Measurements from ENCODE around the gene GSKIP.
A peak's percentile ranks its signal among the peaks of the same experiment; 100 is the strongest.

Gene GSKIP

DNA sequence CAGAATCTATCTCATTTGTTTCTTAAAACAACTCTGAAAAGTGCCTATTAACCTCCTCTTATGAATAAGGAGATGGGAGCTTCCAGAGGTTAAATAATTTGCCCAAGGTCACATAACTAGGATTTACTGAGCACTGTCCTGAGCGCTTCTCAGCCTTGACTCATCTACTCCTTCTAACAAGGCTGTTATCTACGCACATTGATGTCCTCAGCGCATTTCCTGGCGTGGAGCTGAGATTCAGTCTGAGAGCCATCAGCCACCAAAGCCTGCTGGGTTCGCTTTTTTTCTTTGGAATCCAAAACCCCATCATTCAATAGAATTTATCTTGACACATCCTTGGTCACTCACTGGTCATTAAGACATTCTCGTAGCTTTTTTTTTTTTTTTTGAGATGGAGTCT lies 57.9 kb downstream of the GSKIP start:
- no peak for DNase-seq

DNA sequence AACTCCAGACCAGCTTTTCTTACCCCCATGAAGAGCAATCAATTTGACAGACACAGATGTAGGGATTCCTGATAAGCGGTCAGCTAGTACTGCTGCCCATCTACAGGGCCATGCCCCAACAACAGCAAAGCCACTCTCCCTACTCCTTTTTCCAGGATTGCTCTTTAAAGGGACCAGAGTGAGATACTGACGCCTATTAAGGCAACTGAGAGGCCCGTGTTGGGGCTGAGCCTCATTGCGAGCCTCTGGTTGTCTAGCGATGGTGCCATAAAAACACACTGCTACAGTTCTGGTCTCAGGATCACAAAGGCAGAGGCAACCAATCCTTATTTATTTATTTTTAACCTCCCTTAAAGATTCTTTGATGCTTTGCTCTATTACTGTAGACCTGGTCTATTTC lies 59.7 kb downstream of the GSKIP start:
- no peak for DNase-seq

DNA sequence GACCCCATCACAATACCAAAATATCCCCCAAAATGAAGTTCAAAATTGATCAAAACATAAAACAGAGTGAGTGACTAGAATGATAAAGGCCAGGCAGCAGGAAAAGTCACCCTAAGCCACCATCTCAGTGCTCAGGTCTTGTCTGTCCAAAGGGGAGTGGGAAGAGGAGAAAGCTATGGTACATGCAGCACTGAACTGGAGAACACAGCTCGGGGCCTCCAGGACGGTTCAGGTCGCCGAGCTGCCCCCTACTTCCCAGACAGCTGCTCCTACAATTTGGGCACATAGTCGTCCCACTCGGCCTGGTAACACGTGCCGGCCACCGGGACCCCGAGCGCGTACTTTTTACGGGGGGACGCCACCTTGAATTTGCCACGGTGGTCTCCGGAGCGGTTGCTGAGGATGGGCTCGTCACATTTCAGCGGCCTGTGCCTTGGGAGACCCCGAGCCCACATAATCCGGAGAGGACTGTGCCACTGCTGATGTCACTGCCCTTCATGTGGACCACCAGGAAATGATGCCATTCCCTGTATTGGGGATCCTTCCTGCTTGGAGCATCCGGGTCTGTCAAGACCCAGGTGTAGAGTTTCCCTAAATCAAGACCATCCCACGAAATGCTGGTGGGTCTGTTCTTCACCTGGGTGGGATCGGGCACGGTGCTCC lies 60.3 kb downstream of the GSKIP start:
- no peak for DNase-seq

DNA sequence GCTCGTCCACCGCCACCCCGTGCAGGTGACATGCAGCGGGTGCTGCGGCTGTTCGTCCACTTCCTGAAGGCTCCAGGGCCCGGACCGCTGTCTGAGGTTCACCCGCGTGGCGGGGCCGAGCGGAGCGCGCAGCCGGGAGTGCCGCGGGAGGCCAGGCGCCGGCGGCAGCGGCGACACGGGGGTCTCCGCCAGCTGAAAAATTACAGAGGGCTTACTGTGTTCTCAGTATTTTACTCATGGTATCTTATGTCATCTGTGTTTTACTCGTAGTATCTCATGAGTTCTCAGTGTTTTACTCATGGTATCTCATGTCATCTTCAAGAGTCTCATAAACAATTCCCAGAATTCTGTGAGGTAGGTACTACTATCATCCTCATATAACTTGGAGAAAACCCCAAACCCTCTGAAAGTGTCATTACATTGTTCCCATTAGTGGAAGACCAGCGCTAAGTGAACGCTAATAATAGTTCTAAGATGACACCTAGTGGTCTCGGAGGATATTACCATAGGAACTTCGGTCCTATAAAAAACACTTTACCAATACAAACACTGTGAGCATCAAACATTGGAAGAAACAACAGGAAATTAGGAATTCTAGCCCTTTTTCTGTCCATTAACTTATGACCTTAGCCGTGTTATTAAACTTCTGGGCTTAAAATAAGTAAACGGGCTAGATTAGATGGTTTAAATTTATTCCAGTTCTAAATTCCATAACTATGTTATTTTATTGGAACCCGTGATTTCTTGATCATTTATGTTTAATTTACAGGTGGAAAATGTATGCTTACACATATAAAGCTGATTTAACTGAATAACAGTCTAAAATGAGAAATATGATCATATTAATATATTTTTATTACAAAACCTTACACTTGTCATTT lies 61.0 kb downstream of the GSKIP start:
- peak; percentile 21 to 37 for DNase-seq

DNA sequence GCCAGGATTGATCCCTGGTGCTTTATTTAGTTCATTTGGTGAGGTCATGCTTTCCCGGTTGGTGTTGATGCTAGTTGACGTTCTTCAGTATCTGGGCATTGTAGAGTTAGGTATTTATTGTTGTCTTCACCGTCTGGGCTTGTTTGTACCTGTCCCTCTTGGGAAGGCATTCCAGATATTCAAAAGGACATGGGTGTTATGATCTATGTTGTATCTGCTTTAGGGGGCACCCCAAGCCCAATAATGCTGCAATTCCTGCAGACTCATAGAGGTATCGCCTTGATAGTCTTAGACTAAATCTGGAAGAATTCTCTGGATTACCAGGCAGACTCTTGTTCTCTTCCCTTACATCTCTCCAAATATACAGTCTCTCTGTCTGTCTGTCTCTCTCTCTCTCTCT lies 70.7 kb downstream of the GSKIP start:
- DNase-seq = no peak
